HCT116 (cell line): ENCODE results near the gene TEKT5. TPM values are rescaled to one million over a fixed set of nuclear protein-coding genes. Genes with fewer than 3 reads are reported as not detected.

Source experiments
- ATAC-seq: fragments of 200-7000 bp; cut with Tn5 transposase; 2 replicates; pipeline ENCODE4 v1.9.1; 2020; ENCODE audit warnings: mild to moderate bottlenecking, moderate library complexity
- BruUV-seq: library from RNA; stranded (reverse); fragments of 400-500 nt; replicated peaks from 2 replicates; lab custom pipeline; 2021; lab: Mats Ljungman, UMichigan
- CTCF ChIA-PET: fragments of 300-600 bp; sonication (Branson Sonifier 250); formaldehyde crosslinking; loops from one replicate; lab custom pipeline; 2021; ENCODE audit warnings: antibody characterized with exemption; lab: Charles Lee
- POLR2A ChIA-PET: fragments of 300-600, 350-600 bp; sonication (Branson Sonifier 250); formaldehyde crosslinking; loops from one replicate; lab custom pipeline; 2021; ENCODE audit warnings: antibody characterized with exemption; lab: Charles Lee
- RAD21 ChIA-PET, 2 experiments: fragments of 300-600 bp; sonication (Branson Sonifier 250); formaldehyde crosslinking; loops; one replicate each; lab custom pipeline; 2023; ENCODE audit warnings: low total read pairs in 2 of 2; ENCODE audit not compliant: uncharacterized antibody in 2 of 2, unreplicated experiment in 2 of 2, low non-redundant PET in 1 of 2; lab: Charles Lee
- DNase-seq: peaks from one replicate; pipeline ENCODE4 v3.0.0-alpha.2; 2010; ENCODE audit warnings: low read depth, low spot score
- H2AFZ ChIP-seq: fragments of 200-600 bp; shearing (Covaris generic), sonication (generic); 2 replicates; pipeline ENCODE4 v1.6.1; 2017; ENCODE audit warnings: low read depth, mixed run types, mixed read lengths, antibody characterized with exemption, low read length; ENCODE audit not compliant: poor library complexity, severe bottlenecking
- H3K27ac ChIP-seq: 2 replicates; pipeline ENCODE4 v1.5.1; 2012; ENCODE audit warnings: low read depth, low read length
- H3K27me3 ChIP-seq: fragments of 200-600 bp; sonication (generic); 2 replicates; pipeline ENCODE4 v1.6.1; 2016; ENCODE audit warnings: mixed run types, low read length, mixed read lengths; ENCODE audit not compliant: insufficient read depth
- H3K36me3 ChIP-seq, 2 experiments: fragments of 200-500 bp in 1 of 2; fragments of 200-600 bp in 1 of 2; sonication (Bioruptor generic) in 1 of 2; sonication (generic) in 1 of 2; 2 replicates each; pipeline versions ENCODE4 v1.5.1 to v1.6.1; 2014 to 2016; ENCODE audit warnings: low read length in 2 of 2, inconsistent platforms in 1 of 2, mixed read lengths in 1 of 2, mixed run types in 1 of 2; ENCODE audit not compliant: insufficient read depth in 2 of 2, control insufficient read depth in 1 of 2
- H3K4me1 ChIP-seq, 2 experiments: fragments of 200-600 bp in 1 of 2; sonication (generic) in 1 of 2; 2 replicates each; pipeline versions ENCODE4 v1.5.1 to v1.6.1; 2012 to 2017; ENCODE audit warnings: low read length in 2 of 2, inconsistent platforms in 1 of 2, mild to moderate bottlenecking in 1 of 2, mixed read lengths in 1 of 2, mixed run types in 1 of 2, moderate library complexity in 1 of 2; ENCODE audit not compliant: insufficient read depth in 2 of 2, control insufficient read depth in 1 of 2
- H3K4me2 ChIP-seq: fragments of 200-600 bp; sonication (generic); 2 replicates; pipeline ENCODE4 v1.6.1; 2017; ENCODE audit warnings: mixed run types, low read length, mixed read lengths
- H3K4me3 ChIP-seq, 2 experiments: fragments of 200-600 bp in 1 of 2; sonication (generic) in 1 of 2; replicated peaks in 1 of 2; 2 replicates each; pipeline ENCODE4 v1.5.1; 2011 to 2016; ENCODE audit warnings: low read length in 2 of 2, control low read depth in 1 of 2, low read depth in 1 of 2, mild to moderate bottlenecking in 1 of 2, mixed read lengths in 1 of 2, mixed run types in 1 of 2
- H3K79me2 ChIP-seq: fragments of 200-600 bp; sonication (generic); 2 replicates; pipeline ENCODE4 v1.6.1; 2017; ENCODE audit warnings: mild to moderate bottlenecking, mixed run types, low read length, moderate library complexity, mixed read lengths; ENCODE audit not compliant: insufficient read depth
- H3K9ac ChIP-seq: fragments of 200-600 bp; sonication (generic); 2 replicates; pipeline ENCODE4 v1.6.1; 2016; ENCODE audit warnings: low read length, mixed read lengths
- H3K9me2 ChIP-seq: fragments of 200-600 bp; sonication (generic), shearing (Covaris generic); 2 replicates; pipeline ENCODE4 v1.6.1; 2017; ENCODE audit warnings: mixed run types, mild to moderate bottlenecking, moderate library complexity; ENCODE audit not compliant: insufficient read depth
- H3K9me3 ChIP-seq, 2 experiments: fragments of 200-500 bp in 1 of 2; fragments of 200-600 bp in 1 of 2; sonication (Bioruptor generic) in 1 of 2; sonication (generic) in 1 of 2; 2 replicates each; pipeline ENCODE4 v1.6.1; 2014 to 2017; ENCODE audit warnings: low read length in 2 of 2, mixed read lengths in 2 of 2, inconsistent platforms in 1 of 2, low read depth in 1 of 2, mild to moderate bottlenecking in 1 of 2, mixed run types in 1 of 2, moderate library complexity in 1 of 2; ENCODE audit not compliant: control insufficient read depth in 1 of 2, insufficient read depth in 1 of 2
- H4K20me1 ChIP-seq: fragments of 200-600 bp; sonication (generic), shearing (Covaris generic); 2 replicates; pipeline ENCODE4 v1.6.1; 2017; ENCODE audit warnings: mixed run types, mild to moderate bottlenecking, moderate library complexity; ENCODE audit not compliant: insufficient read depth
- CEBPB ChIP-seq: IDR thresholded peaks from 2 replicates; pipeline ENCODE4 v1.6.1; 2012; ENCODE audit warnings: low read depth
- CTCF ChIP-seq, 3 experiments: fragments of 200-600 bp in 1 of 3; sonication (generic) in 1 of 3; IDR thresholded peaks in 2 of 3; conservative IDR thresholded peaks in 1 of 3; 2 replicates each; pipeline ENCODE4 v1.5.1; 2012 to 2017; ENCODE audit warnings: low read depth in 2 of 3, low read length in 2 of 3, antibody characterized with exemption in 1 of 3, borderline replicate concordance in 1 of 3, control low read depth in 1 of 3, mild to moderate bottlenecking in 1 of 3, mixed read lengths in 1 of 3, mixed run types in 1 of 3, moderate library complexity in 1 of 3; ENCODE audit not compliant: insufficient read depth in 1 of 3
- EGR1 ChIP-seq: IDR thresholded peaks from 2 replicates; pipeline ENCODE4 v1.6.1; 2012; ENCODE audit warnings: low read depth
- EZH2 ChIP-seq: fragments of 200-600 bp; sonication (generic); IDR thresholded peaks from 2 replicates; pipeline ENCODE4 v1.6.1; 2017; ENCODE audit warnings: antibody characterized with exemption, mixed run types
- JUND ChIP-seq: IDR thresholded peaks from 2 replicates; pipeline ENCODE4 v1.6.1; 2012
- POLR2A ChIP-seq: IDR thresholded peaks from 2 replicates; pipeline ENCODE4 v1.7.0; 2011; ENCODE audit warnings: borderline replicate concordance; ENCODE audit not compliant: insufficient read depth, insufficient read length; ENCODE audit errors: extremely low read depth
- POLR2AphosphoS5 ChIP-seq: IDR thresholded peaks from 2 replicates; pipeline ENCODE4 v1.6.1; 2011; ENCODE audit warnings: mild to moderate bottlenecking, low read depth, low read length, moderate library complexity
- RAD21 ChIP-seq: IDR thresholded peaks from 2 replicates; pipeline ENCODE4 v1.6.1; 2012; ENCODE audit warnings: low read depth, mild to moderate bottlenecking
- REST ChIP-seq: IDR thresholded peaks from 2 replicates; pipeline ENCODE4 v1.6.1; 2012; ENCODE audit warnings: low read depth
- SIN3A ChIP-seq: IDR thresholded peaks from 2 replicates; pipeline ENCODE4 v1.6.1; 2012; ENCODE audit warnings: low read depth
- SP1 ChIP-seq: IDR thresholded peaks from 2 replicates; pipeline ENCODE4 v1.6.1; 2012; ENCODE audit warnings: low read depth
- YY1 ChIP-seq: IDR thresholded peaks from 2 replicates; pipeline ENCODE4 v1.6.1; 2011; ENCODE audit warnings: low read length, low read depth, moderate library complexity, mild to moderate bottlenecking; ENCODE audit not compliant: insufficient replicate concordance; ENCODE audit errors: extremely low read depth
- ZBTB33 ChIP-seq: IDR thresholded peaks from 2 replicates; pipeline ENCODE4 v1.6.1; 2011; ENCODE audit warnings: mild to moderate bottlenecking, low read length, moderate library complexity; ENCODE audit not compliant: insufficient replicate concordance; ENCODE audit errors: extremely low read depth
- ZFX ChIP-seq: fragments of 450-650 bp; IDR thresholded peaks from 2 replicates; pipeline ENCODE4 v1.6.1; 2017
- intact Hi-C: fragments of 100-400 bp; cut with micrococcal nuclease; formaldehyde crosslinking; loops from 2 replicates; pipeline ENCODE4 v1.10.0; 2022
- total RNA-seq: library from RNA; stranded (reverse); gene quantifications from one replicate; pipeline ENCODE4 v1.2.1, GENCODE V29; 2021; ENCODE audit not compliant: unreplicated experiment

The TEKT5 gene
- total RNA-seq, 1 experiment from 2014 or later: 0.37 TPM

DNA sequence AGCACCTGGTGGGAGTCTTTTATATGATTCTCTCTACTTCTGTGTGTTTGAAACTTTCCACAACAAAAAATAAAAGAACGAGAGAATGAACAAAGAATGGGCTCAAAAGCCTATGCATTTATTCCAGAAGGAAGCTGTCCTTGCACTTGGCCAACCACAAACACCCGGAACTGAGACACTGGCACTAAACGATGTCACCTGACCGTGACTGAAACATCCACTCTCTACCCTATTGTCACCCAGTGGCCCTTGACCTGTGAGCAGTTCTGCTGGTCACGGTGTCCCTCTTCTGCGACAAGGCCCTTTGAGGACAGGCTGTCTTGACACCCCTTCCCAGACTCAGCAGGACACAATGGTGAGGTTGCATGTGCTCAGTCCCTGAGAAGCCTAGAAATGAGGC is 56.6 kb downstream of the TEKT5 start:
- ChIA-PET RAD21 (no interaction called here), POLR2A (no interaction called here), CTCF (no interaction called here)
- intact Hi-C loops: no loop called here
- Histone ChIP-seq H3K27ac (no peak overlapping the region), H3K27me3 (no peaks in the 10 kb centered on the region; the same call in 1 of the 2 replicates), H3K79me2 (no peaks in the 10 kb centered on the region), H3K4me3 (no peak overlapping the region), H3K36me3 (no peaks in the 10 kb centered on the region), H3K9me3 (no peaks in the 10 kb centered on the region), H3K9me2 (no peaks in the 10 kb centered on the region), H3K4me1 (no peaks in the 10 kb centered on the region), H4K20me1 (no peaks in the 10 kb centered on the region), H3K9ac (no peak overlapping the region), H3K4me2 (no peak overlapping the region), H2AFZ (no peak overlapping the region)
- TF ChIP-seq EZH2 (no peak), EGR1 (no peak), YY1 (no peak), SIN3A (no peak), ZBTB33 (no peak), SP1 (no peak), CTCF (IDR thresholded peaks at IDR 0.05 in 2 of 3, conservative IDR thresholded peaks at IDR 0.05 in 1 of 3; ENCODE audit: borderline replicate concordance in 1 of 3, insufficient read depth in 1 of 3, low read depth in 2 of 3, low read length in 2 of 3) (no peak), CEBPB (no peak), POLR2AphosphoS5 (no peak), JUND (no peak), POLR2A (no peak), RAD21 (no peak), ZFX (no peak), REST (no peak)
- DNase-seq: no peak
- no TSS peak for BruUV-seq
- no peak for ATAC-seq
